OCI-LY1 (cell line): ENCODE measurements around the gene ITGB1BP2.
"Not testable (repeated sequence)": the region's sequence is repeated elsewhere in the genome, so short reads cannot be mapped to it uniquely, and the experiment has no call there.

Experiments used
- H2AFZ ChIP-seq: fragments of 200-600 bp; sonication (generic), shearing (Covaris generic); 2 replicates; pipeline ENCODE4 v1.6.0; 2014; ENCODE audit warnings: antibody characterized with exemption, mild to moderate bottlenecking, low read length
- H3F3A ChIP-seq: fragments of 200-600 bp; sonication (generic), shearing (Covaris generic); 2 replicates; pipeline ENCODE4 v1.6.0; 2014; ENCODE audit warnings: mild to moderate bottlenecking, antibody characterized with exemption, low read length, moderate library complexity; ENCODE audit not compliant: insufficient read depth
- H3K27ac ChIP-seq: fragments of 200-600 bp; sonication (generic); 2 replicates; pipeline ENCODE4 v1.5.1; 2014; ENCODE audit warnings: low read length, mixed run types, mild to moderate bottlenecking, low read depth; ENCODE audit not compliant: poor library complexity, severe bottlenecking
- H3K27me3 ChIP-seq: fragments of 200-600 bp; sonication (generic); 2 replicates; pipeline ENCODE4 v1.6.0; 2014; ENCODE audit warnings: antibody characterized with exemption, mild to moderate bottlenecking, low read length, moderate library complexity; ENCODE audit not compliant: insufficient read depth
- H3K36me3 ChIP-seq: fragments of 200-600 bp; sonication (generic); 2 replicates; pipeline ENCODE4 v1.6.1; 2014; ENCODE audit warnings: mild to moderate bottlenecking, antibody characterized with exemption, low read length, moderate library complexity, mixed read lengths; ENCODE audit not compliant: insufficient read depth
- H3K4me1 ChIP-seq: fragments of 200-600 bp; sonication (generic); 2 replicates; pipeline ENCODE4 v1.5.1; 2014; ENCODE audit warnings: mild to moderate bottlenecking, low read length, moderate library complexity; ENCODE audit not compliant: insufficient read depth, severe bottlenecking
- H3K4me2 ChIP-seq: fragments of 200-600 bp; sonication (generic), shearing (Covaris generic); 2 replicates; pipeline ENCODE4 v1.6.1; 2014; ENCODE audit warnings: low read length
- H3K4me3 ChIP-seq: fragments of 200-600 bp; sonication (generic); 2 replicates; pipeline ENCODE4 v1.5.1; 2014; ENCODE audit warnings: low read length, low read depth, mild to moderate bottlenecking, mixed read lengths; ENCODE audit not compliant: poor library complexity, severe bottlenecking
- H3K79me2 ChIP-seq: fragments of 200-600 bp; shearing (Covaris generic); 2 replicates; pipeline ENCODE4 v1.6.1; 2016; ENCODE audit warnings: mixed run types, low read length, mixed read lengths; ENCODE audit not compliant: insufficient read depth
- H3K9ac ChIP-seq: fragments of 200-600 bp; sonication (generic), shearing (Covaris generic); 2 replicates; pipeline ENCODE4 v1.6.1; 2014; ENCODE audit warnings: mild to moderate bottlenecking, low read length, mixed read lengths
- H3K9me2 ChIP-seq: fragments of 200-600 bp; sonication (generic), shearing (Covaris generic); 2 replicates; pipeline ENCODE4 v1.6.1; 2014; ENCODE audit warnings: low read depth, mild to moderate bottlenecking, low read length, mixed read lengths
- H3K9me3 ChIP-seq: fragments of 200-600 bp; shearing (Covaris generic); 2 replicates; pipeline ENCODE4 v1.6.1; 2014; ENCODE audit warnings: low read length, mixed read lengths
- H4K20me1 ChIP-seq: fragments of 200-600 bp; sonication (generic), shearing (Covaris generic); 2 replicates; pipeline ENCODE4 v1.6.0; 2016; ENCODE audit warnings: mild to moderate bottlenecking, low read length; ENCODE audit not compliant: insufficient read depth
- EZH2 ChIP-seq: fragments of 200-600 bp; sonication (generic), shearing (Covaris generic); IDR thresholded peaks from 2 replicates; pipeline ENCODE4 v1.8.0; 2017; ENCODE audit warnings: borderline replicate concordance, mixed run types, mild to moderate bottlenecking, antibody characterized with exemption, low read length, moderate library complexity, mixed read lengths
- TF ChIP-seq, protein P1 (sequence below): fragments of 200-600 bp; sonication (generic), shearing (Covaris generic); IDR thresholded peaks from 2 replicates; pipeline ENCODE4 v1.5.1; 2017; ENCODE audit warnings: mild to moderate bottlenecking, antibody characterized with exemption, low read length, moderate library complexity, mixed read lengths

Gene ITGB1BP2

DNA sequence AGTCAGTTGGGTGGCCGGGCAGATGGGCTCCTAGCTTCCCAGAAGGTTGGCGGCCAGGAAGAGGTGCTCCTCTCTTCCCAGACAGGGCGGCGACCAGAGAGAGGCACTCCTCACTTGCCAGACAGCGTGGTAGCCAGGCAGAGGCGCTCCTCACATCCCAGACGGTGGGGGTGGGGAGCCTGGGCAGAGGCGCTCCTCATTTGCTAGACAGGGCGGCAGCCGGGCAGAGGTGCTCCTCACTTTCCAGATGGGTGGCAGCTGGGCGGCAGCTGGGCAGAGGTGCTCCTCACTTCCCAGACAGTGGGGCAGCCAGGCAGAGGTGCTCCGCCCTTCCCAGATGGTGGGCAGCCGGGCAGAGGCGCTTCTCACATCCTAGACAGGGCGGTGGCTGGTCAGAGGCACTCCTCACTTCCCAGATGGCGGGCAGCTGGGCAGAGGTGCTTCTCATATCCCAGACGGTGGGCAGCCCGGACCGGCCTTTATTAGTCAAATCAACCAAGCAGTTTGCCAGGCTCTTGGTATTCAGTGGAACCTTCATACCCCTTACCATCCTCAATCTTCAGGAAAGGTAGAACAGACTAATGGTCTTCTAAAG is 31.7 kb upstream of the ITGB1BP2 start:
- H3K36me3 ChIP-seq = no peaks in the 10 kb centered on the region
- no peaks in the 10 kb centered on the region for H3K4me1 ChIP-seq
- no peak overlapping the region for H3K9ac ChIP-seq
- no peak overlapping the region for H3K27ac ChIP-seq
- no peak overlapping the region for H2AFZ ChIP-seq
- no peaks in the 10 kb centered on the region for H4K20me1 ChIP-seq
- H3K9me3 ChIP-seq = no peaks in the 10 kb centered on the region
- no peaks in the 10 kb centered on the region for H3F3A ChIP-seq
- TF ChIP-seq, protein P1, sequence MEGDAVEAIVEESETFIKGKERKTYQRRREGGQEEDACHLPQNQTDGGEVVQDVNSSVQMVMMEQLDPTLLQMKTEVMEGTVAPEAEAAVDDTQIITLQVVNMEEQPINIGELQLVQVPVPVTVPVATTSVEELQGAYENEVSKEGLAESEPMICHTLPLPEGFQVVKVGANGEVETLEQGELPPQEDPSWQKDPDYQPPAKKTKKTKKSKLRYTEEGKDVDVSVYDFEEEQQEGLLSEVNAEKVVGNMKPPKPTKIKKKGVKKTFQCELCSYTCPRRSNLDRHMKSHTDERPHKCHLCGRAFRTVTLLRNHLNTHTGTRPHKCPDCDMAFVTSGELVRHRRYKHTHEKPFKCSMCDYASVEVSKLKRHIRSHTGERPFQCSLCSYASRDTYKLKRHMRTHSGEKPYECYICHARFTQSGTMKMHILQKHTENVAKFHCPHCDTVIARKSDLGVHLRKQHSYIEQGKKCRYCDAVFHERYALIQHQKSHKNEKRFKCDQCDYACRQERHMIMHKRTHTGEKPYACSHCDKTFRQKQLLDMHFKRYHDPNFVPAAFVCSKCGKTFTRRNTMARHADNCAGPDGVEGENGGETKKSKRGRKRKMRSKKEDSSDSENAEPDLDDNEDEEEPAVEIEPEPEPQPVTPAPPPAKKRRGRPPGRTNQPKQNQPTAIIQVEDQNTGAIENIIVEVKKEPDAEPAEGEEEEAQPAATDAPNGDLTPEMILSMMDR = no peak
- TF ChIP-seq EZH2 = no peak
- H3K4me3 ChIP-seq = no peak overlapping the region
- H3K27me3 ChIP-seq = no peaks in the 10 kb centered on the region
- H3K9me2 ChIP-seq = no peaks in the 10 kb centered on the region
- no peak overlapping the region for H3K4me2 ChIP-seq
- H3K79me2 ChIP-seq = no peaks in the 10 kb centered on the region

DNA sequence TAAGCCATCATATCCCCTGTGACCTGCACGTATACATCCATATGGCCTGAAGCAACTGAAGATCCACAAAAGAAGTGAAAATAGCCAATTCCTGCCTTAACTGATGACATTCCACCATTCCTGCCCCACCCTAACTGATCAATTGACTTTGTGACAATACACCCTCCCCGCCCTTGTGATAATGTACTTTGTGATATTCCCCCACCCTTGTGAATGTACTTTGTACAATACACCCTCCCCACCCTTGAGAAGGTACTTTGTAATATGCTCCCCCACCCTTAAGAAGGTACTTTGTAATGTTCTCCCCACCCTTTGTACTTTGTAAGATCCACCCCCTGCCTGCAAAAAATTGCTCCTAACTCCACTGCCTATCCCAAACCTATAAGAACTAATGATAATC is 29.2 kb upstream of the ITGB1BP2 start:
- not testable (repeated sequence) for H2AFZ ChIP-seq, H4K20me1 ChIP-seq, H3K9ac ChIP-seq, H3K9me2 ChIP-seq, H3K27me3 ChIP-seq, H3K36me3 ChIP-seq, H3K27ac ChIP-seq, H3K9me3 ChIP-seq, H3F3A ChIP-seq, H3K4me1 ChIP-seq, H3K4me2 ChIP-seq, H3K4me3 ChIP-seq, H3K79me2 ChIP-seq

DNA sequence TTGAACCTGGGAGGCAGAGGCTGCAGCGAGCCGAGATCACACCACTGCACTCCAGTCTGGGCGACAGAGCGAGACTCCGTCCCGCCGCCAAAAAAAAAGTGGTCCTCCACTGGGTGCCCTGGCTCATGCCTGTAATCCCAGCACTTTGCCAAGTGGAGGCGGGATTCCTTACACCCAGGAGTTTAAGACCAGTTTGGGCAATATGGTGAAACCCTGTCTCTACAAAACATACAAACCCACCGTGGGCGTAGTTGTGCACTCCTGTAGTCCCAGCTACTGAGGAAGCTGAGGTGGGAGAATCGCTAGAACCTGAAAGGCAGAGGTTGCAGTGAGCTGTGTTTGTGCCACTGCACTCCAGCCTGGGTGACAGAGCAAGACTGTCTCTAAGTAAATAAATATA is 20.2 kb upstream of the ITGB1BP2 start:
- H3K9me2 ChIP-seq, H3K9me3 ChIP-seq, H3F3A ChIP-seq, H3K4me2 ChIP-seq, H2AFZ ChIP-seq, H4K20me1 ChIP-seq, H3K27me3 ChIP-seq, H3K27ac ChIP-seq, H3K9ac ChIP-seq, H3K4me3 ChIP-seq: not testable (repeated sequence)
- Histone ChIP-seq H3K79me2 (peaks cover 27% of the 10 kb centered on the region), H3K4me1 (peaks cover 22% of the 10 kb centered on the region), H3K36me3 (peaks cover 20% of the 10 kb centered on the region)

DNA sequence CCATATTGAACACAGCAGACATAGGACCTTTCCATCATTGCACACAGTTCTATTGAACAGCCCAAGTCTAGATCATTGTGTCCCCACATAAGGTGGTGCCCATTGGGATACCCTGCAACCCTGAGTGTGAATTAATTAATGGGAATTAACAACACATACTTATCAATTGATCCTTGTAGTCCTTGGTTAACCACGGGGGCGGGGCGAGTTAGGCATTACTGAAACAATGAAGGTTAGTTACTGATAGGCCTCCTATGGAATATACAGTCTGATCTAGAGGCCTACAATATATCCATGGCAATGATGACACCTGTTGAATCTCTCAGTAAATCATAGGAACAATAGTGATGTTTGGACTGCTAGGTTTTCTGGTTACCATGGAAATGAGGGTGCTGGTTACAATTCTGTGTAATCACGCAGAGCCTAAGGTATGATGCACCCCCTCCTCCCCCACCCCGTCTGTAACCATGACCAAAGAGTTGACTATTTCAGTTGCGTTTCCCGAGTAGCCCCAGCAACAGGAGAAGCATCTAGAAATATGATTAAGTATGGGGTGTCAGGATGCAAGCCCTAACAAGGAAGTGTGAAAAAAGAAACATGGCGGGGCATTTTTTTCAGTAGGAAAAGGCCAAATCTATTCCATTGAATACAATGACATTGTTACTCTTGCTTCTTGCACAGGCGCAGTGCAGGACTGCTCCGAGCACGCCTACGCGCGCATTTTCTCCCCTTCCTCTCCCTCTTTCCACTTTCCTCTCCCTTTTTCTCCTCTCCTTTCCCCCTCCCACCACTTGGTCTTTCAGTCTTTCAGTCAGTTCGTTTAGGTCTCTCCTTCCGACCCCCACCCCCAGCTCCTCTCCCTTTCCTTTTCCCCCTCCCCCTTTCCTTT is 18.8 kb upstream of the ITGB1BP2 start:
- Histone ChIP-seq H3K9ac (peak overlapping the region; percentile 100), H3K4me1 (peaks cover 33% of the 10 kb centered on the region), H3K9me3 (no peaks in the 10 kb centered on the region), H3K27me3 (no peaks in the 10 kb centered on the region), H3K4me3 (peak overlapping the region; percentile 94), H3K9me2 (no peaks in the 10 kb centered on the region), H3K79me2 (peaks cover 42% of the 10 kb centered on the region), H3K27ac (peak overlapping the region; percentile 76), H2AFZ (peak overlapping the region; percentile 37; the same call in 1 of the 2 replicates), H3K36me3 (peaks cover 32% of the 10 kb centered on the region), H4K20me1 (no peaks in the 10 kb centered on the region), H3K4me2 (peak overlapping the region; percentile 87), H3F3A (no peaks in the 10 kb centered on the region)
- TF ChIP-seq EZH2 = no peak
- TF ChIP-seq, protein P1 = no peak
